Activated CD8-positive, alpha-beta T cell treated with anti-CD3 and anti-CD28 coated beads for 36 hours (primary cell): ENCODE results near the gene ZNF287. TPM values are rescaled to one million over a fixed set of nuclear protein-coding genes. Genes with fewer than 3 reads are reported as not detected.

Source experiments
- ATAC-seq: fragments of 200-7000 bp; cut with Tn5 transposase; one replicate; pipeline ENCODE4 v1.10.0; 2021; ENCODE audit warnings: mild to moderate bottlenecking, moderate library complexity
- CTCF ChIA-PET: fragments of 350-600 bp; sonication (Branson Sonifier 250); formaldehyde crosslinking; loops from one replicate; lab custom pipeline; 2021; ENCODE audit warnings: antibody characterized with exemption; lab: Charles Lee
- POLR2A ChIA-PET: fragments of 350-600 bp; sonication (Branson Sonifier 250); formaldehyde crosslinking; loops from one replicate; lab custom pipeline; 2021; ENCODE audit warnings: antibody characterized with exemption; lab: Charles Lee
- DNase-seq: peaks from one replicate; pipeline ENCODE4 v3.0.0-alpha.2; 2020
- H3K27ac Mint-ChIP-seq: one replicate; pipeline ENCODE4 v1.8.0; 2021; ENCODE audit warnings: mild to moderate bottlenecking, mixed read lengths
- H3K27me3 Mint-ChIP-seq: one replicate; pipeline ENCODE4 v1.8.0; 2021; ENCODE audit warnings: mixed read lengths
- H3K36me3 Mint-ChIP-seq: one replicate; pipeline ENCODE4 v1.8.0; 2021; ENCODE audit warnings: low read depth, mixed read lengths
- H3K4me1 Mint-ChIP-seq: one replicate; pipeline ENCODE4 v1.8.0; 2021; ENCODE audit warnings: low read depth, mixed read lengths
- H3K4me3 Mint-ChIP-seq: one replicate; pipeline ENCODE4 v1.8.0; 2021; ENCODE audit warnings: mild to moderate bottlenecking, moderate library complexity, mixed read lengths
- H3K9me3 Mint-ChIP-seq: one replicate; pipeline ENCODE4 v1.8.0; 2021; ENCODE audit warnings: mixed read lengths
- CTCF ChIP-seq: fragments of 200-600 bp; IDR thresholded peaks from one replicate; pipeline ENCODE4 v1.8.0; 2022; ENCODE audit warnings: antibody characterized with exemption, mild to moderate bottlenecking
- intact Hi-C: fragments of 100-400 bp; cut with micrococcal nuclease; formaldehyde crosslinking; loops from one replicate; pipeline ENCODE4 v1.10.0; 2022
- total RNA-seq, 2 experiments: library from RNA; stranded (reverse); gene quantifications; one replicate each; pipeline ENCODE4 v1.2.3, GENCODE V29; 2021

Gene ZNF287
- total RNA-seq, 2 experiments from 2014 or later, result 6.4 to 9.5 TPM

GRCh38 chr17:16512011-16512410 is 57.0 kb downstream of the ZNF287 start:
- ATAC-seq (no peak), DNase-seq (no peak)
- no peak for TF ChIP-seq CTCF
- POLR2A ChIA-PET, result no interaction called here
- Mint-ChIP-seq H3K27me3 (peaks cover 6% of the 10 kb centered on the region), H3K4me3 (no peak overlapping the region), H3K27ac (no peak overlapping the region), H3K9me3 (no peaks in the 10 kb centered on the region), H3K36me3 (no peaks in the 10 kb centered on the region), H3K4me1 (peaks cover 4% of the 10 kb centered on the region)
- CTCF ChIA-PET, result interaction anchor here (4.1 to 4.6 kb wide), 2 partner anchors 10 to 58 kb away, joined by 19 to 31 read pairs; no protein-coding TSS in a partner anchor
- intact Hi-C loops, result no loop called here

- H3K36me3 Mint-ChIP-seq, result no peaks in the 10 kb centered on the region
- H3K27ac Mint-ChIP-seq, result no peak overlapping the region
- intact Hi-C loops, result no loop called here
- POLR2A ChIA-PET, result interaction anchor here (0.6 kb wide), 1 partner anchor 133 kb away, joined by 3 read pairs; no protein-coding TSS in a partner anchor
- CTCF ChIA-PET, result interaction anchor here (1.2 to 4.6 kb wide), 4 partner anchors 10 to 148 kb away, joined by 3 to 31 read pairs (median 11); no protein-coding TSS in a partner anchor
- peaks cover 5% of the 10 kb centered on the region for H3K27me3 Mint-ChIP-seq
- no peaks in the 10 kb centered on the region for H3K9me3 Mint-ChIP-seq
- DNase-seq (no peak), ATAC-seq (no peak)
- TF ChIP-seq CTCF, result no peak
- H3K4me3 Mint-ChIP-seq, result no peak overlapping the region
- H3K4me1 Mint-ChIP-seq, result peaks cover 4% of the 10 kb centered on the region
Observed at GRCh38 chr17:16511593-16511992, 57.4 kb downstream of the ZNF287 start.

- ATAC-seq (no peak), DNase-seq (no peak)
- ChIA-PET POLR2A (no interaction called here), CTCF (interaction anchor here (1.1 to 4.6 kb wide), 4 partner anchors 9 to 155 kb away, joined by 4 to 19 read pairs (median 6); partner anchors contain the start of gene CENPV)
- H3K27me3 Mint-ChIP-seq, result no peaks in the 10 kb centered on the region
- H3K36me3 Mint-ChIP-seq, result no peaks in the 10 kb centered on the region
- peaks cover 4% of the 10 kb centered on the region for H3K4me1 Mint-ChIP-seq
- TF ChIP-seq CTCF, result no peak
- no peaks in the 10 kb centered on the region for H3K9me3 Mint-ChIP-seq
- H3K4me3 Mint-ChIP-seq, result no peak overlapping the region
- intact Hi-C loops, result no loop called here
- no peak overlapping the region for H3K27ac Mint-ChIP-seq
Observed at GRCh38 chr17:16507918-16508533, 61.0 kb downstream of the ZNF287 start.

GRCh38 chr17:16506188-16506587 is 62.8 kb downstream of the ZNF287 start:
- ATAC-seq, result no peak
- intact Hi-C loops, result no loop called here
- no peak overlapping the region for H3K4me3 Mint-ChIP-seq

More at GRCh38 chr17:16506188-16506587, 62.8 kb downstream of the ZNF287 start:
- no peak for TF ChIP-seq CTCF
- CTCF ChIA-PET, result interaction anchor here (1.2 to 2.2 kb wide), 2 partner anchors 15 to 18 kb away, joined by 3 to 6 read pairs; no protein-coding TSS in a partner anchor
- DNase-seq, result no peak
- no peaks in the 10 kb centered on the region for H3K36me3 Mint-ChIP-seq
- no peaks in the 10 kb centered on the region for H3K27me3 Mint-ChIP-seq
- no peaks in the 10 kb centered on the region for H3K9me3 Mint-ChIP-seq
- no peaks in the 10 kb centered on the region for H3K4me1 Mint-ChIP-seq
- no peak overlapping the region for H3K27ac Mint-ChIP-seq
- POLR2A ChIA-PET, result interaction anchor here (0.5 kb wide), 1 partner anchor 109 kb away, joined by 3 read pairs; no protein-coding TSS in a partner anchor
